ENCODE results near the gene RFX4. TPM values are rescaled to one million over a fixed set of nuclear protein-coding genes. Genes with fewer than 3 reads are reported as not detected.

RFX4 gene
- total and polyA plus RNA-seq, 2 donors from 2014 or later = not detected

- H3K9me3 ChIP-seq (ENCODE audit: control insufficient read depth in 2 of 3, insufficient read depth in 1 of 3, low read length in 3 of 3) = no peaks in the 10 kb centered on the region
- no peaks in the 10 kb centered on the region for H3K36me3 ChIP-seq (ENCODE audit: control insufficient read depth in 2 of 3, insufficient read depth in 3 of 3, low read length in 3 of 3)
- FAIRE-seq (no peak), DNase-seq (peak; percentile 61 to 69 (median 67))
- H3K27ac ChIP-seq (ENCODE audit: low read depth in 2 of 2, low read length in 2 of 2) = no peak overlapping the region
- peaks cover 60% of the 10 kb centered on the region for H3K27me3 ChIP-seq (ENCODE audit: control insufficient read depth, insufficient read depth, low read length)
- H3K9ac ChIP-seq (ENCODE audit: low read length in 3 of 3) = no peak overlapping the region
- intact Hi-C loops (cut with DNase I) = no loop called here
- no peak overlapping the region for H3K4me3 ChIP-seq (ENCODE audit: low read length in 3 of 3)
- H3K4me1 ChIP-seq (ENCODE audit: control insufficient read depth in 2 of 3, insufficient read depth in 2 of 3, low read depth in 1 of 3, low read length in 3 of 3) = peaks cover 0 to 10% (median 0%) of the 10 kb centered on the region in 3 donors
- TF ChIP-seq CTCF (IDR thresholded peaks at IDR 0.05; ENCODE audit: borderline replicate concordance, extremely low read depth, insufficient read depth) = no peak
Observed at GRCh38 chr12:106586803-106587684, 4.2 kb downstream of the RFX4 start.

- Histone ChIP-seq H3K36me3 (ENCODE audit: control insufficient read depth in 2 of 3, insufficient read depth in 3 of 3, low read length in 3 of 3) (no peaks in the 10 kb centered on the region), H3K4me1 (ENCODE audit: control insufficient read depth in 2 of 3, insufficient read depth in 2 of 3, low read depth in 1 of 3, low read length in 3 of 3) (peaks cover 0 to 4% (median 0%) of the 10 kb centered on the region in 3 donors), H3K27me3 (ENCODE audit: control insufficient read depth, insufficient read depth, low read length) (peaks cover 52% of the 10 kb centered on the region), H3K9ac (ENCODE audit: low read length in 3 of 3) (no peak overlapping the region), H3K27ac (ENCODE audit: low read depth in 2 of 2, low read length in 2 of 2) (no peak overlapping the region), H3K4me3 (ENCODE audit: low read length in 3 of 3) (no peak overlapping the region), H3K9me3 (ENCODE audit: control insufficient read depth in 2 of 3, insufficient read depth in 1 of 3, low read length in 3 of 3) (no peaks in the 10 kb centered on the region)
- no peak for DNase-seq
- FAIRE-seq = no peak
- intact Hi-C loops (cut with DNase I) = no loop called here
- no peak for TF ChIP-seq CTCF (IDR thresholded peaks at IDR 0.05; ENCODE audit: borderline replicate concordance, extremely low read depth, insufficient read depth)
Observed at GRCh38 chr12:106588771-106589170, 6.0 kb downstream of the RFX4 start.

GRCh38 chr12:106590601-106591000 lies 7.8 kb downstream of the RFX4 start:
- Histone ChIP-seq H3K4me1 (ENCODE audit: control insufficient read depth in 2 of 3, insufficient read depth in 2 of 3, low read depth in 1 of 3, low read length in 3 of 3) (no peaks in the 10 kb centered on the region), H3K27me3 (ENCODE audit: control insufficient read depth, insufficient read depth, low read length) (peaks cover 40% of the 10 kb centered on the region), H3K9ac (ENCODE audit: low read length in 3 of 3) (no peak overlapping the region), H3K36me3 (ENCODE audit: control insufficient read depth in 2 of 3, insufficient read depth in 3 of 3, low read length in 3 of 3) (no peaks in the 10 kb centered on the region), H3K9me3 (ENCODE audit: control insufficient read depth in 2 of 3, insufficient read depth in 1 of 3, low read length in 3 of 3) (no peaks in the 10 kb centered on the region), H3K4me3 (ENCODE audit: low read length in 3 of 3) (no peak overlapping the region), H3K27ac (ENCODE audit: low read depth in 2 of 2, low read length in 2 of 2) (no peak overlapping the region)
- TF ChIP-seq CTCF (IDR thresholded peaks at IDR 0.05; ENCODE audit: borderline replicate concordance, extremely low read depth, insufficient read depth) = no peak
- intact Hi-C loops (cut with DNase I) = no loop called here
- FAIRE-seq (no peak), DNase-seq (no peak)
